HEK293 (cell line): ENCODE data around the gene SERPING1.
A peak's percentile ranks its signal among the peaks of the same experiment; 100 is the strongest.

Source experiments
- HOXA7 ChIP-seq: sonication (generic); formaldehyde crosslinking; IDR thresholded peaks from 2 replicates; pipeline ENCODE4 v1.8.1; 2022; ENCODE audit warnings: missing genetic modification reagents, borderline replicate concordance
- ZFP3 ChIP-seq: fragments of 450-650 bp; formaldehyde crosslinking; IDR thresholded peaks from 2 replicates; pipeline ENCODE4 v1.5.1; 2016; ENCODE audit warnings: low read depth, missing biosample characterization, missing genetic modification characterization
- ZNF174 ChIP-seq: fragments of 450-650 bp; formaldehyde crosslinking; IDR thresholded peaks from 2 replicates; pipeline ENCODE4 v1.5.0; 2017; ENCODE audit warnings: missing biosample characterization, mild to moderate bottlenecking, missing genetic modification characterization
- ZNF221 ChIP-seq: fragments of 450-650 bp; formaldehyde crosslinking; IDR thresholded peaks from 2 replicates; pipeline ENCODE4 v1.5.1; 2017; ENCODE audit warnings: missing biosample characterization, missing genetic modification characterization, borderline replicate concordance
- ZNF274 ChIP-seq, 2 experiments: fragments of 200-500 bp in 1 of 2; fragments of 450-650 bp in 1 of 2; sonication (Bioruptor generic) in 1 of 2; formaldehyde crosslinking in 1 of 2; IDR thresholded peaks; 2 replicates each; pipeline versions ENCODE4 v1.5.1 to v1.6.1; 2014 to 2016; ENCODE audit warnings: borderline replicate concordance in 1 of 2, inconsistent platforms in 1 of 2, low read length in 1 of 2, missing biosample characterization in 1 of 2, missing genetic modification characterization in 1 of 2
- ZNF335 ChIP-seq: fragments of 450-650 bp; formaldehyde crosslinking; conservative IDR thresholded peaks from 2 replicates; pipeline ENCODE4 v1.5.1; 2016; ENCODE audit warnings: missing biosample characterization, missing genetic modification characterization
- ZNF362 ChIP-seq: fragments of 450-650 bp; formaldehyde crosslinking; IDR thresholded peaks from 2 replicates; pipeline ENCODE4 v1.5.1; 2016; ENCODE audit warnings: missing biosample characterization, missing genetic modification characterization
- ZNF558 ChIP-seq: fragments of 450-650 bp; formaldehyde crosslinking; IDR thresholded peaks from 2 replicates; pipeline ENCODE4 v1.5.1; 2016; ENCODE audit warnings: missing biosample characterization, missing genetic modification characterization
- TF ChIP-seq, protein P1 (sequence below): fragments of 450-650 bp; formaldehyde crosslinking; IDR thresholded peaks from 2 replicates; pipeline ENCODE4 v1.5.1; 2016; ENCODE audit warnings: missing biosample characterization, missing genetic modification characterization
- TF ChIP-seq, protein P2 (sequence below): fragments of 450-650 bp; formaldehyde crosslinking; IDR thresholded peaks from 2 replicates; pipeline ENCODE4 v1.5.1; 2016; ENCODE audit warnings: missing biosample characterization, missing genetic modification characterization
- TF ChIP-seq, protein P3 (sequence below): fragments of 450-650 bp; formaldehyde crosslinking; IDR thresholded peaks from 2 replicates; pipeline ENCODE4 v1.5.1; 2016; ENCODE audit warnings: missing biosample characterization, missing genetic modification characterization
- TF ChIP-seq, protein P4 (sequence below): fragments of 450-650 bp; formaldehyde crosslinking; conservative IDR thresholded peaks from 2 replicates; pipeline ENCODE4 v1.5.1; 2016; ENCODE audit warnings: low read depth, missing biosample characterization, missing genetic modification characterization

- no peak for TF ChIP-seq ZFP3 (tag by site-specific recombination)
- TF ChIP-seq ZNF221 (tag by site-specific recombination) = no peak
- TF ChIP-seq, protein P1, sequence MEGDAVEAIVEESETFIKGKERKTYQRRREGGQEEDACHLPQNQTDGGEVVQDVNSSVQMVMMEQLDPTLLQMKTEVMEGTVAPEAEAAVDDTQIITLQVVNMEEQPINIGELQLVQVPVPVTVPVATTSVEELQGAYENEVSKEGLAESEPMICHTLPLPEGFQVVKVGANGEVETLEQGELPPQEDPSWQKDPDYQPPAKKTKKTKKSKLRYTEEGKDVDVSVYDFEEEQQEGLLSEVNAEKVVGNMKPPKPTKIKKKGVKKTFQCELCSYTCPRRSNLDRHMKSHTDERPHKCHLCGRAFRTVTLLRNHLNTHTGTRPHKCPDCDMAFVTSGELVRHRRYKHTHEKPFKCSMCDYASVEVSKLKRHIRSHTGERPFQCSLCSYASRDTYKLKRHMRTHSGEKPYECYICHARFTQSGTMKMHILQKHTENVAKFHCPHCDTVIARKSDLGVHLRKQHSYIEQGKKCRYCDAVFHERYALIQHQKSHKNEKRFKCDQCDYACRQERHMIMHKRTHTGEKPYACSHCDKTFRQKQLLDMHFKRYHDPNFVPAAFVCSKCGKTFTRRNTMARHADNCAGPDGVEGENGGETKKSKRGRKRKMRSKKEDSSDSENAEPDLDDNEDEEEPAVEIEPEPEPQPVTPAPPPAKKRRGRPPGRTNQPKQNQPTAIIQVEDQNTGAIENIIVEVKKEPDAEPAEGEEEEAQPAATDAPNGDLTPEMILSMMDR (tag by site-specific recombination) = 0 out of 2 replicates have a peak, but pooled peaks have one; percentile 15
- TF ChIP-seq, protein P2, sequence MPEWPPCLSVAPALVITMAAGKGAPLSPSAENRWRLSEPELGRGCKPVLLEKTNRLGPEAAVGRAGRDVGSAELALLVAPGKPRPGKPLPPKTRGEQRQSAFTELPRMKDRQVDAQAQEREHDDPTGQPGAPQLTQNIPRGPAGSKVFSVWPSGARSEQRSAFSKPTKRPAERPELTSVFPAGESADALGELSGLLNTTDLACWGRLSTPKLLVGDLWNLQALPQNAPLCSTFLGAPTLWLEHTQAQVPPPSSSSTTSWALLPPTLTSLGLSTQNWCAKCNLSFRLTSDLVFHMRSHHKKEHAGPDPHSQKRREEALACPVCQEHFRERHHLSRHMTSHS (tag by site-specific recombination) = no peak
- TF ChIP-seq ZNF335 = no peak
- TF ChIP-seq ZNF362 (tag by site-specific recombination) = no peak
- TF ChIP-seq ZNF274 (IDR thresholded peaks at IDR 0.05; ENCODE audit: low read length) = no peak
- TF ChIP-seq ZNF274 (tag by site-specific recombination; IDR thresholded peaks at IDR 0.05; ENCODE audit: borderline replicate concordance) = no peak
- no peak for TF ChIP-seq ZNF558 (tag by site-specific recombination)
- TF ChIP-seq, protein P3, sequence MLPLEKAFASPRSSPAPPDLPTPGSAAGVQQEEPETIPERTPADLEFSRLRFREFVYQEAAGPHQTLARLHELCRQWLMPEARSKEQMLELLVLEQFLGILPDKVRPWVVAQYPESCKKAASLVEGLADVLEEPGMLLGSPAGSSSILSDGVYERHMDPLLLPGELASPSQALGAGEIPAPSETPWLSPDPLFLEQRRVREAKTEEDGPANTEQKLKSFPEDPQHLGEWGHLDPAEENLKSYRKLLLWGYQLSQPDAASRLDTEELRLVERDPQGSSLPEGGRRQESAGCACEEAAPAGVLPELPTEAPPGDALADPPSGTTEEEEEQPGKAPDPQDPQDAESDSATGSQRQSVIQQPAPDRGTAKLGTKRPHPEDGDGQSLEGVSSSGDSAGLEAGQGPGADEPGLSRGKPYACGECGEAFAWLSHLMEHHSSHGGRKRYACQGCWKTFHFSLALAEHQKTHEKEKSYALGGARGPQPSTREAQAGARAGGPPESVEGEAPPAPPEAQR (tag by site-specific recombination) = no peak
- TF ChIP-seq, protein P4, sequence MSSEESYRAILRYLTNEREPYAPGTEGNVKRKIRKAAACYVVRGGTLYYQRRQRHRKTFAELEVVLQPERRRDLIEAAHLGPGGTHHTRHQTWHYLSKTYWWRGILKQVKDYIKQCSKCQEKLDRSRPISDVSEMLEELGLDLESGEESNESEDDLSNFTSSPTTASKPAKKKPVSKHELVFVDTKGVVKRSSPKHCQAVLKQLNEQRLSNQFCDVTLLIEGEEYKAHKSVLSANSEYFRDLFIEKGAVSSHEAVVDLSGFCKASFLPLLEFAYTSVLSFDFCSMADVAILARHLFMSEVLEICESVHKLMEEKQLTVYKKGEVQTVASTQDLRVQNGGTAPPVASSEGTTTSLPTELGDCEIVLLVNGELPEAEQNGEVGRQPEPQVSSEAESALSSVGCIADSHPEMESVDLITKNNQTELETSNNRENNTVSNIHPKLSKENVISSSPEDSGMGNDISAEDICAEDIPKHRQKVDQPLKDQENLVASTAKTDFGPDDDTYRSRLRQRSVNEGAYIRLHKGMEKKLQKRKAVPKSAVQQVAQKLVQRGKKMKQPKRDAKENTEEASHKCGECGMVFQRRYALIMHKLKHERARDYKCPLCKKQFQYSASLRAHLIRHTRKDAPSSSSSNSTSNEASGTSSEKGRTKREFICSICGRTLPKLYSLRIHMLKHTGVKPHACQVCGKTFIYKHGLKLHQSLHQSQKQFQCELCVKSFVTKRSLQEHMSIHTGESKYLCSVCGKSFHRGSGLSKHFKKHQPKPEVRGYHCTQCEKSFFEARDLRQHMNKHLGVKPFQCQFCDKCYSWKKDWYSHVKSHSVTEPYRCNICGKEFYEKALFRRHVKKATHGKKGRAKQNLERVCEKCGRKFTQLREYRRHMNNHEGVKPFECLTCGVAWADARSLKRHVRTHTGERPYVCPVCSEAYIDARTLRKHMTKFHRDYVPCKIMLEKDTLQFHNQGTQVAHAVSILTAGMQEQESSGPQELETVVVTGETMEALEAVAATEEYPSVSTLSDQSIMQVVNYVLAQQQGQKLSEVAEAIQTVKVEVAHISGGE (tag by site-specific recombination) = no peak
- no peak for TF ChIP-seq ZNF174 (tag by site-specific recombination)
- TF ChIP-seq HOXA7 (CRISPR knock-in tag) = no peak
Measured at GRCh38 chr11:57641011-57641807, 43.7 kb downstream of the SERPING1 start.
